GM19452 (cell line): Measurements from ENCODE around the gene GSTM1.

ENCODE experiments used
- ATAC-seq: cut with Tn5 transposase; IDR thresholded peaks from one replicate; pipeline ENCODE4 v1.9.1; 2021; ENCODE audit not compliant: unreplicated experiment

The GSTM1 gene

GRCh38 chr1:109726007-109726406, 38.4 kb downstream of the GSTM1 start:
- no peak for ATAC-seq

GRCh38 chr1:109726728-109727373, 39.2 kb downstream of the GSTM1 start:
- ATAC-seq: no peak

GRCh38 chr1:109728870-109729269, 41.3 kb downstream of the GSTM1 start:
- no peak for ATAC-seq

GRCh38 chr1:109730666-109731065, 43.0 kb downstream of the GSTM1 start:
- no peak for ATAC-seq

- ATAC-seq: no peak
Observed at GRCh38 chr1:109732390-109732881, 44.8 kb downstream of the GSTM1 start.

GRCh38 chr1:109733236-109733870, 45.7 kb downstream of the GSTM1 start:
- no peak for ATAC-seq

GRCh38 chr1:109739738-109740614, 52.4 kb downstream of the GSTM1 start:
- peak; percentile 86 for ATAC-seq

- ATAC-seq: no peak
Observed at GRCh38 chr1:109740615-109741373, 53.2 kb downstream of the GSTM1 start, which contains the start of gene GSTM3. TSS of gene GSTM3 (minus strand) at chr1:109741038. CDS start at chr1:109740287, 751 bp downstream.
